Endodermal cell (in vitro differentiated cells): ENCODE measurements around the gene YBX1. TPM values are rescaled to one million over a fixed set of nuclear protein-coding genes. Genes with fewer than 3 reads are reported as not detected.

ENCODE experiments used
- DNase-seq: peaks from one replicate; pipeline ENCODE4 v3.0.0-alpha.2; 2017
- H3K27ac ChIP-seq: 2 replicates; pipeline ENCODE4 v1.5.1; 2013; ENCODE audit warnings: mild to moderate bottlenecking, low read depth, low read length, moderate library complexity
- H3K27me3 ChIP-seq: 2 replicates; pipeline ENCODE4 v1.6.1; 2013; ENCODE audit warnings: mild to moderate bottlenecking, low read length, moderate library complexity; ENCODE audit not compliant: insufficient read depth, control insufficient read depth, poor library complexity, severe bottlenecking
- H3K36me3 ChIP-seq: 2 replicates; pipeline ENCODE4 v1.7.0; 2013; ENCODE audit warnings: mild to moderate bottlenecking, low read length, moderate library complexity; ENCODE audit not compliant: control insufficient read depth, insufficient read depth
- H3K4me1 ChIP-seq: one replicate; pipeline ENCODE4 v1.7.0; 2013; ENCODE audit warnings: low read length; ENCODE audit not compliant: control insufficient read depth, insufficient read depth
- H3K4me3 ChIP-seq: 2 replicates; pipeline ENCODE4 v1.5.1; 2013; ENCODE audit warnings: mild to moderate bottlenecking, low read length, moderate library complexity
- H3K9ac ChIP-seq: 2 replicates; pipeline ENCODE4 v1.6.1; 2013; ENCODE audit warnings: mild to moderate bottlenecking, low read length, moderate library complexity; ENCODE audit not compliant: poor library complexity, severe bottlenecking; ENCODE audit errors: extremely low read depth
- H3K9me3 ChIP-seq: 2 replicates; pipeline ENCODE4 v1.6.1; 2013; ENCODE audit warnings: mild to moderate bottlenecking, low read length, moderate library complexity; ENCODE audit not compliant: control insufficient read depth
- H3K27ac Mint-ChIP-seq: 2 replicates; pipeline ENCODE4 v1.8.0; 2020; ENCODE audit warnings: mixed read lengths
- H3K27me3 Mint-ChIP-seq: 2 replicates; pipeline ENCODE4 v1.8.0; 2021; ENCODE audit warnings: mild to moderate bottlenecking, mixed read lengths; ENCODE audit not compliant: insufficient read depth
- H3K36me3 Mint-ChIP-seq: 2 replicates; pipeline ENCODE4 v1.8.0; 2020; ENCODE audit warnings: low read depth, mixed read lengths
- H3K4me1 Mint-ChIP-seq: 2 replicates; pipeline ENCODE4 v1.8.0; 2020; ENCODE audit warnings: mixed read lengths
- H3K4me3 Mint-ChIP-seq: 2 replicates; pipeline ENCODE4 v1.8.0; 2020; ENCODE audit warnings: mild to moderate bottlenecking, moderate library complexity, mixed read lengths
- H3K9me3 Mint-ChIP-seq: 2 replicates; pipeline ENCODE4 v1.8.0; 2020; ENCODE audit warnings: mild to moderate bottlenecking, mixed read lengths
- WGBS, 2 experiments: methylation state at CpG; one replicate each; pipeline versions ENCODE4 v1.1.5 to v1.1.7; 2013; ENCODE audit warnings: missing lambda C conversion rate in 2 of 2, mixed read lengths in 1 of 2; ENCODE audit not compliant: insufficient coverage in 1 of 2, insufficient read length in 1 of 2; 5-methylcytosine and 5-hydroxymethylcytosine counted together
- total RNA-seq, 2 donors: library from RNA; stranded (reverse); fragmentation: NEBNext Ultra II Directional in 1 of 2; extraction: Animal tissue kit (Norgen Biotek cat#: 25700) in 1 of 2; gene quantifications; 2 replicates in 1 of 2; 3 replicates in 1 of 2; pipeline ENCODE4 v1.2.1, GENCODE V29; 2021
- TF ChIP-seq, protein P1 (sequence below): fragments of 200-600 bp; sonication (generic); conservative IDR thresholded peaks from 2 replicates; pipeline ENCODE4 v1.5.0; 2021; ENCODE audit warnings: antibody characterized with exemption, mild to moderate bottlenecking

YBX1 gene
- total RNA-seq, 2 donors from 2014 or later = 655 to 668 TPM

DNA sequence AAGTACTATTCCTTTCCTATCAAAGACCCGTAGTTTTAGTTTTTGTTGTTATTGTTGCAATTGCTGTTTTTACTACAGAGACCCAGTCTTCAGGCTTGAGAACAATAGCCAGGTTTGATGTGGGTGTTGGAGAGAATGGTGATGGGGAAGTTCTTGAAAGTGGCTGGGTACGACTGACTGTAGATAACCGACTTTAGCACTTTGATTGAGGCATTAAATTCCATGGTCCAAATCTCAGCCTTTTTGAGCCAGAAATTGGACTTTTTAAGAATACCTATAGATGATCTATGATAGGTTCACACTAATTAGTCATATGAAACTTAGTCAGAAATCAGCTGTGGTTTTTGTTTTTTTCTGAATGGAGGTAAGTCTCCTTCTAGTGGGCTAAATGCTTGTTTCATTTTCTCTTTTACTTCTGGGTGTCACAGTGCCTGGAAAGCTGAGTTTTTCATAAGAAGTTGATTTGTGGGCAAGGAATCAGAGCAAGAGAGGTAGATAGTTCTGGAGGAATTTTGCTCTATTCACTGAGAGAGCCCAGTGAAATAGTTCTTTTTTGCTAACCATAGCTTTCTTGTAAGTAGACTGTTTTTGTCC lies 21.2 kb upstream of the YBX1 start:
- 62 to 100% methylated on average over 1 to 3 of the region's 3 CpGs for WGBS, 2 experiments
- Mint-ChIP-seq H3K4me3 (no peak overlapping the region), H3K9me3 (no peaks in the 10 kb centered on the region), H3K36me3 (peaks cover 53% of the 10 kb centered on the region), H3K4me1 (peaks cover 4% of the 10 kb centered on the region), H3K27me3 (peaks cover 2% of the 10 kb centered on the region), H3K27ac (no peak overlapping the region)
- Histone ChIP-seq H3K36me3 (peaks cover 58% of the 10 kb centered on the region), H3K9me3 (no peaks in the 10 kb centered on the region), H3K9ac (no peak overlapping the region), H3K27ac (no peak overlapping the region), H3K4me3 (no peak overlapping the region), H3K4me1 (peaks cover 3% of the 10 kb centered on the region), H3K27me3 (no peaks in the 10 kb centered on the region)
- no peak for DNase-seq
- TF ChIP-seq, protein P1, sequence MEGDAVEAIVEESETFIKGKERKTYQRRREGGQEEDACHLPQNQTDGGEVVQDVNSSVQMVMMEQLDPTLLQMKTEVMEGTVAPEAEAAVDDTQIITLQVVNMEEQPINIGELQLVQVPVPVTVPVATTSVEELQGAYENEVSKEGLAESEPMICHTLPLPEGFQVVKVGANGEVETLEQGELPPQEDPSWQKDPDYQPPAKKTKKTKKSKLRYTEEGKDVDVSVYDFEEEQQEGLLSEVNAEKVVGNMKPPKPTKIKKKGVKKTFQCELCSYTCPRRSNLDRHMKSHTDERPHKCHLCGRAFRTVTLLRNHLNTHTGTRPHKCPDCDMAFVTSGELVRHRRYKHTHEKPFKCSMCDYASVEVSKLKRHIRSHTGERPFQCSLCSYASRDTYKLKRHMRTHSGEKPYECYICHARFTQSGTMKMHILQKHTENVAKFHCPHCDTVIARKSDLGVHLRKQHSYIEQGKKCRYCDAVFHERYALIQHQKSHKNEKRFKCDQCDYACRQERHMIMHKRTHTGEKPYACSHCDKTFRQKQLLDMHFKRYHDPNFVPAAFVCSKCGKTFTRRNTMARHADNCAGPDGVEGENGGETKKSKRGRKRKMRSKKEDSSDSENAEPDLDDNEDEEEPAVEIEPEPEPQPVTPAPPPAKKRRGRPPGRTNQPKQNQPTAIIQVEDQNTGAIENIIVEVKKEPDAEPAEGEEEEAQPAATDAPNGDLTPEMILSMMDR = no peak

DNA sequence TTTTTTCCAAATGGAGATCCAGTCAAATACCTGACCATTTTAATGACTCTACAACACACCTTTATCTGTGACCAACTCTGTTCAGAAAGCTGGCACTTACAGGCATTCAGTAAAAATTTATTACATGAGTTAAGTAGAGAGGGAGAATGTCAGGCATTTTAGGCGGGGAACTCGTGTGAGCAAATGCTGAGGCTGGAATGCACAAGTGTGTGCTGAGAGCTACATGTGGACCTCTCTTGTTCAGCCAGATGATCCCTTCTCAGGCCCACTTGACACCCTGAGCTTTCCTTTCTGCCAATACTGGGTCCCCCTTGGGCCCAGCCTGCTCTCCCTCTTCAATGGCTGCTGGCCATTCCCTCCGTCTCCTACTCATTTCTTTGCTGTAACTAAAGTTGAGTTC lies 12.3 kb upstream of the YBX1 start:
- no peak overlapping the region for H3K9ac ChIP-seq
- no peak overlapping the region for H3K27ac ChIP-seq
- Mint-ChIP-seq H3K36me3 (peaks cover 72% of the 10 kb centered on the region), H3K4me1 (no peaks in the 10 kb centered on the region), H3K9me3 (no peaks in the 10 kb centered on the region), H3K27ac (no peak overlapping the region), H3K4me3 (no peak overlapping the region), H3K27me3 (no peaks in the 10 kb centered on the region)
- peaks cover 80% of the 10 kb centered on the region for H3K36me3 ChIP-seq
- H3K9me3 ChIP-seq = no peaks in the 10 kb centered on the region
- WGBS, 2 experiments = 92 to 93% methylated on average over 2 to 3 of the region's 3 CpGs
- no peak for DNase-seq
- H3K27me3 ChIP-seq = no peaks in the 10 kb centered on the region
- no peak overlapping the region for H3K4me3 ChIP-seq
- TF ChIP-seq, protein P1 = no peak
- no peaks in the 10 kb centered on the region for H3K4me1 ChIP-seq

DNA sequence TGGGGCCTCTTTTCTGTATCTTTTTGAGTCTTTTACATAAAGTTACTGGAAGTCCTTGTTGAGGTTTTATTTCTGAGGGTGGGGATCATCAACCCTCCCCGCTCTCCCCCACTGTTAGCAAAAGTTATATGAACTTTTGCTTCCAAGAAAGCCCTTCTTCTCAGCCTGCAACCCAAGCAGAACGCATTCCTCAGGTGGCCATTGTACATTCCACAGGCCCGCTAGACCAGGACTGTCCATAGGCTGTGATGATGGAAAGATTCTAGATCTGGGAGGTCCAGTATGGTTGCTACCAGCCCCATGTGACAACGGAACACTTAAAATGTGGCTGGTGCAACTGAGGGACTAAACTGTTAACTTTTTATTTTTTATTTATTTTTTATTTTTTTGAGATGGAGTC lies 11.8 kb upstream of the YBX1 start:
- TF ChIP-seq, protein P1 = no peak
- WGBS, 2 experiments = 95 to 100% methylated on average over 2 to 4 of the region's 4 CpGs
- no peaks in the 10 kb centered on the region for H3K27me3 Mint-ChIP-seq
- no peak for DNase-seq
- no peak overlapping the region for H3K27ac Mint-ChIP-seq
- no peaks in the 10 kb centered on the region for H3K4me1 Mint-ChIP-seq
- H3K36me3 Mint-ChIP-seq = peaks cover 72% of the 10 kb centered on the region
- Histone ChIP-seq H3K9ac (no peak overlapping the region), H3K27ac (no peak overlapping the region), H3K9me3 (no peaks in the 10 kb centered on the region), H3K4me1 (no peaks in the 10 kb centered on the region), H3K36me3 (peaks cover 80% of the 10 kb centered on the region), H3K4me3 (no peak overlapping the region), H3K27me3 (no peaks in the 10 kb centered on the region)
- no peaks in the 10 kb centered on the region for H3K9me3 Mint-ChIP-seq
- no peak overlapping the region for H3K4me3 Mint-ChIP-seq
